Peyer's patch (tissue), 4 donors: ENCODE results near the gene MYPN.

ENCODE experiments used
- POLR2A ChIP-seq, 2 donors: fragments of 450-650 bp; IDR thresholded peaks; one replicate each; pipeline ENCODE4 v1.5.1; 2017; ENCODE audit warnings: antibody characterized with exemption in 2 of 2, mild to moderate bottlenecking in 2 of 2, moderate library complexity in 2 of 2
- TF ChIP-seq, protein P1 (sequence below), 6 experiments: fragments of 450-650 bp in 4 of 6; fragments of 200-600 bp in 2 of 6; sonication (generic) in 1 of 6; IDR thresholded peaks; one replicate each; pipeline ENCODE4 v1.5.1; 2017 to 2019; ENCODE audit warnings: antibody characterized with exemption in 6 of 6, mild to moderate bottlenecking in 3 of 6, moderate library complexity in 1 of 6

DNA sequence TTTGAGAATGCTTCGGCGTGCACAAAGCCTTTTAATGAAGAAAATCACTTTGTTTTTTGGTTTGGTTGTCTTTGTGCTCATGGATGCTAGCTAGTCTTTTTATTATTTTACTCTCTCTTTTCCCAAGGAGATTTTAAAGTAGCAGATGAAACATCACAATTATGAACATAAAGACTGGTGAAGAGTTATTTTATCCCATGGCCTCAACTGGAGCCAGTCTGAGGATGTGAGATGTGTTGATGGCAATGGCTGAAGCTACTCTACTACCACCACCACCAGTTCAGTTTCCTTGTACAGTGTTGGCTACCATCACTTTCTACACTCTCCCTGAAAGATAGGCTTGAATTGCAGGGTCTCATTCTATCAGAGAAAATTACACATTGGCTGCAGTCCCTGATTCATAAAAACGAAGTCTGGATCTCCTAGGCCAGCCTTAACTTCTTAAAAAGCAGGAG lies 33.7 kb upstream of the MYPN start:
- TF ChIP-seq, protein P1, sequence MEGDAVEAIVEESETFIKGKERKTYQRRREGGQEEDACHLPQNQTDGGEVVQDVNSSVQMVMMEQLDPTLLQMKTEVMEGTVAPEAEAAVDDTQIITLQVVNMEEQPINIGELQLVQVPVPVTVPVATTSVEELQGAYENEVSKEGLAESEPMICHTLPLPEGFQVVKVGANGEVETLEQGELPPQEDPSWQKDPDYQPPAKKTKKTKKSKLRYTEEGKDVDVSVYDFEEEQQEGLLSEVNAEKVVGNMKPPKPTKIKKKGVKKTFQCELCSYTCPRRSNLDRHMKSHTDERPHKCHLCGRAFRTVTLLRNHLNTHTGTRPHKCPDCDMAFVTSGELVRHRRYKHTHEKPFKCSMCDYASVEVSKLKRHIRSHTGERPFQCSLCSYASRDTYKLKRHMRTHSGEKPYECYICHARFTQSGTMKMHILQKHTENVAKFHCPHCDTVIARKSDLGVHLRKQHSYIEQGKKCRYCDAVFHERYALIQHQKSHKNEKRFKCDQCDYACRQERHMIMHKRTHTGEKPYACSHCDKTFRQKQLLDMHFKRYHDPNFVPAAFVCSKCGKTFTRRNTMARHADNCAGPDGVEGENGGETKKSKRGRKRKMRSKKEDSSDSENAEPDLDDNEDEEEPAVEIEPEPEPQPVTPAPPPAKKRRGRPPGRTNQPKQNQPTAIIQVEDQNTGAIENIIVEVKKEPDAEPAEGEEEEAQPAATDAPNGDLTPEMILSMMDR (IDR thresholded peaks at IDR 0.05): no peak
- no peak for TF ChIP-seq POLR2A (IDR thresholded peaks at IDR 0.05)
